ENCODE data around the gene KNSTRN.

KNSTRN gene

DNA sequence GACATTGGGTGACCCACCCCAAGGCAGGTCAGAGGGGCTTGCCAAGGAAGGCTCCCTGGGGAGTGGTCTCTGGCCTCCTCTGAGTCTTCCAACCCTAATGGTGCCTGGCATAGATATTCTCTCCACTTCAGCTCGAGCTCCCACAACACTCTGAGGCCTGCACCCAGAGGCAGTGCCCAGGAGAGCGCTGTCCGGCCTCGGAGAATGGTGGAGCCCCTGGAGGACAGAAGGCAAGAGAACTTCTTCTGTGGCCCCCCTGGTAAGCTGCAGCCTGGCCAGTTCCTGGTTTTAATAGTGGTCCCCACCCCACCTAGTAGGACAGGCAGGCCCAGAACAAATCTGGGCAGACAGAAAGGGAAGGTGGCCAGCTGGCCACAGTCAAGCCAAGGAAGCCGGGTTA, 17.5 kb upstream of the KNSTRN start:
- Histone ChIP-seq H3K4me3 (ENCODE audit: low read depth, low read length) (no peak overlapping the region), H3K4me1 (ENCODE audit: control insufficient read depth, insufficient read depth, low read length) (no peaks in the 10 kb centered on the region), H3K36me3 (ENCODE audit: control insufficient read depth in 2 of 2, insufficient read depth in 1 of 2, low read length in 2 of 2) (no peaks in the 10 kb centered on the region), H3K9me3 (ENCODE audit: control insufficient read depth, insufficient read depth, low read depth, low read length) (no peaks in the 10 kb centered on the region), H3K27ac (ENCODE audit: extremely low read depth, low read depth, low read length) (no peak overlapping the region)
- no peak for TF ChIP-seq ZNF184 (tag by site-specific recombination; IDR thresholded peaks at IDR 0.05)
- no peak for TF ChIP-seq ZNF426 (tag by site-specific recombination; IDR thresholded peaks at IDR 0.05)
- TF ChIP-seq REPIN1 (tag by site-specific recombination; IDR thresholded peaks at IDR 0.05; ENCODE audit: low read depth), result no peak
- no peak for TF ChIP-seq ZNF501 (tag by site-specific recombination; IDR thresholded peaks at IDR 0.05)
- TF ChIP-seq ZNF560 (tag by site-specific recombination; IDR thresholded peaks at IDR 0.05; ENCODE audit: borderline replicate concordance), result no peak
- TF ChIP-seq ZNF670 (tag by site-specific recombination; IDR thresholded peaks at IDR 0.05; ENCODE audit: low read depth), result no peak
- no peak for TF ChIP-seq CTCF (tag by site-specific recombination; IDR thresholded peaks at IDR 0.05)
- no peak for TF ChIP-seq ZNF433 (tag by site-specific recombination; IDR thresholded peaks at IDR 0.05; ENCODE audit: low read depth)
- ChIA-PET CTCF (interaction anchor here (0.6 to 2.2 kb wide), 6 partner anchors 20 to 142 kb away, joined by 3 to 8 read pairs (median 4); no protein-coding TSS in a partner anchor), POLR2A (interaction anchor here (1.4 kb wide), 1 partner anchor 18 kb away, joined by 4 read pairs; the partner anchor contains the start of gene KNSTRN)

- no peaks in the 10 kb centered on the region for H3K4me1 ChIP-seq (ENCODE audit: control insufficient read depth, insufficient read depth, low read length)
- CTCF ChIA-PET, result interaction anchor here (0.6 to 2.2 kb wide), 11 partner anchors 10 to 56 kb away, joined by 3 to 8 read pairs (median 4); no protein-coding TSS in a partner anchor
- no peak overlapping the region for H3K4me3 ChIP-seq (ENCODE audit: low read depth, low read length)
- no peak overlapping the region for H3K27ac ChIP-seq (ENCODE audit: extremely low read depth, low read depth, low read length)
- H3K36me3 ChIP-seq (ENCODE audit: control insufficient read depth in 2 of 2, insufficient read depth in 1 of 2, low read length in 2 of 2), result no peaks in the 10 kb centered on the region
- TF ChIP-seq ZNF654 (tag by site-specific recombination; IDR thresholded peaks at IDR 0.05; ENCODE audit: low read depth) (no peak), ZNF341 (tag by site-specific recombination; IDR thresholded peaks at IDR 0.05; ENCODE audit: low read depth) (0 out of 2 replicates have a peak, but pooled peaks have one; percentile 52), ZNF571 (tag by site-specific recombination; IDR thresholded peaks at IDR 0.05) (no peak), ZNF664 (tag by site-specific recombination; IDR thresholded peaks at IDR 0.05) (peak; percentile 68; the same call in 1 of the 2 replicates), GLIS1 (tag by site-specific recombination; IDR thresholded peaks at IDR 0.05) (no peak), ZNF391 (tag by site-specific recombination; IDR thresholded peaks at IDR 0.05; ENCODE audit: borderline replicate concordance, low read depth) (no peak)
- TF ChIP-seq, protein P1, sequence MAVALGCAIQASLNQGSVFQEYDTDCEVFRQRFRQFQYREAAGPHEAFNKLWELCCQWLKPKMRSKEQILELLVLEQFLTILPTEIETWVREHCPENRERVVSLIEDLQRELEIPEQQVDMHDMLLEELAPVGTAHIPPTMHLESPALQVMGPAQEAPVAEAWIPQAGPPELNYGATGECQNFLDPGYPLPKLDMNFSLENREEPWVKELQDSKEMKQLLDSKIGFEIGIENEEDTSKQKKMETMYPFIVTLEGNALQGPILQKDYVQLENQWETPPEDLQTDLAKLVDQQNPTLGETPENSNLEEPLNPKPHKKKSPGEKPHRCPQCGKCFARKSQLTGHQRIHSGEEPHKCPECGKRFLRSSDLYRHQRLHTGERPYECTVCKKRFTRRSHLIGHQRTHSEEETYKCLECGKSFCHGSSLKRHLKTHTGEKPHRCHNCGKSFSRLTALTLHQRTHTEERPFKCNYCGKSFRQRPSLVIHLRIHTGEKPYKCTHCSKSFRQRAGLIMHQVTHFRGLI (tag by site-specific recombination; IDR thresholded peaks at IDR 0.05), result no peak
- POLR2A ChIA-PET, result interaction anchor here (1.4 to 1.5 kb wide), 2 partner anchors 17 to 25 kb away, joined by 4 to 5 read pairs; partner anchors contain the start of genes CCDC9B and KNSTRN
- no peaks in the 10 kb centered on the region for H3K9me3 ChIP-seq (ENCODE audit: control insufficient read depth, insufficient read depth, low read depth, low read length)
Observed at GRCh38 chr15:40365624-40366456, 16.7 kb upstream of the KNSTRN start.
